ENCODE measurements around the gene RCE1. TPM values are rescaled to one million over a fixed set of nuclear protein-coding genes. Genes with fewer than 3 reads are reported as not detected.
A peak's percentile ranks its signal among the peaks of the same experiment; 100 is the strongest.

RCE1 gene
- total and polyA plus RNA-seq, 10 donors, result 10.0 to 27.9 (median 17.7) TPM

DNA sequence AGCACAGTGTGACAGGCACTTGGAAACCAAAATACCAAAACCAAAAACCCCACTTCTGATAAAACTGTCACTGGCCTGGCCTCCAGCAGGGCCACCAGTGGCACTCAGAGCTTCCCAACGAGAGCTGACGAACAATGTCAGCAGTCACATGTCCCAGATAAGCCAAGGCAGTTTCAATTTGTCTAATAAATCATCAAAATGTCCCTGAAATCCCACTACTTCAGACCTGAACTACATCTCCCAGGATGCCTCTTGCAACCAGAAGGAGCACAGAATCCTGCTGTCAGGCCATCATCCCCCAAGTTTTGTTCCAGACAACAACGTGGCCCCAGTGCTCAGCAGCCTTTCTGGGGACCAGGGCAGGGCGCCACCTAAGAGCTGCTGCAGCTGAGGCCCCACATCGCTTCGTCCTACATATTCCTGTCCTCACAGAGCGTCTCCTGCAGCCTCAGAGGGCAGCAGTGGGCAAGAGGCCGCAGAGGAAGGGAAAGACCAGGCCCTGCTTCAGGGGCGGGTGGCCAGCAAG is 38.7 kb downstream of the RCE1 start:
- peaks cover 0 to 27% (median 14%) of the 10 kb centered on the region in 6 donors for H3K4me1 ChIP-seq
- H3K4me3 ChIP-seq, result no peak overlapping the region
- 69 to 91% (median 82%) methylated on average over 3 to 9 of the region's 9 CpGs for WGBS, 5 donors
- H3K27me3 ChIP-seq (replicated peaks in 1 of 7), result peaks cover 0 to 5% (median 0%) of the 10 kb centered on the region in 7 donors
- DNase-seq, result no peak
- TF ChIP-seq POLR2A (IDR thresholded peaks at IDR 0.05), result no peak
- TF ChIP-seq, protein P1, sequence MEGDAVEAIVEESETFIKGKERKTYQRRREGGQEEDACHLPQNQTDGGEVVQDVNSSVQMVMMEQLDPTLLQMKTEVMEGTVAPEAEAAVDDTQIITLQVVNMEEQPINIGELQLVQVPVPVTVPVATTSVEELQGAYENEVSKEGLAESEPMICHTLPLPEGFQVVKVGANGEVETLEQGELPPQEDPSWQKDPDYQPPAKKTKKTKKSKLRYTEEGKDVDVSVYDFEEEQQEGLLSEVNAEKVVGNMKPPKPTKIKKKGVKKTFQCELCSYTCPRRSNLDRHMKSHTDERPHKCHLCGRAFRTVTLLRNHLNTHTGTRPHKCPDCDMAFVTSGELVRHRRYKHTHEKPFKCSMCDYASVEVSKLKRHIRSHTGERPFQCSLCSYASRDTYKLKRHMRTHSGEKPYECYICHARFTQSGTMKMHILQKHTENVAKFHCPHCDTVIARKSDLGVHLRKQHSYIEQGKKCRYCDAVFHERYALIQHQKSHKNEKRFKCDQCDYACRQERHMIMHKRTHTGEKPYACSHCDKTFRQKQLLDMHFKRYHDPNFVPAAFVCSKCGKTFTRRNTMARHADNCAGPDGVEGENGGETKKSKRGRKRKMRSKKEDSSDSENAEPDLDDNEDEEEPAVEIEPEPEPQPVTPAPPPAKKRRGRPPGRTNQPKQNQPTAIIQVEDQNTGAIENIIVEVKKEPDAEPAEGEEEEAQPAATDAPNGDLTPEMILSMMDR (IDR thresholded peaks at IDR 0.05 in 8 of 11, conservative IDR thresholded peaks at IDR 0.05 in 3 of 11), result no peak
- no peak for TF ChIP-seq POLR2AphosphoS5 (IDR thresholded peaks at IDR 0.05)
- H3K36me3 ChIP-seq, result no peaks in the 10 kb centered on the region
- intact Hi-C loops (cut with DNase I; ENCODE audit: low total_unique reads), result loop anchor here (5.0 kb wide), 1 partner anchor 190 kb away; no protein-coding TSS in a partner anchor
- no peaks in the 10 kb centered on the region for H3K9me3 ChIP-seq
- H3K27ac ChIP-seq, result no peak overlapping the region

DNA sequence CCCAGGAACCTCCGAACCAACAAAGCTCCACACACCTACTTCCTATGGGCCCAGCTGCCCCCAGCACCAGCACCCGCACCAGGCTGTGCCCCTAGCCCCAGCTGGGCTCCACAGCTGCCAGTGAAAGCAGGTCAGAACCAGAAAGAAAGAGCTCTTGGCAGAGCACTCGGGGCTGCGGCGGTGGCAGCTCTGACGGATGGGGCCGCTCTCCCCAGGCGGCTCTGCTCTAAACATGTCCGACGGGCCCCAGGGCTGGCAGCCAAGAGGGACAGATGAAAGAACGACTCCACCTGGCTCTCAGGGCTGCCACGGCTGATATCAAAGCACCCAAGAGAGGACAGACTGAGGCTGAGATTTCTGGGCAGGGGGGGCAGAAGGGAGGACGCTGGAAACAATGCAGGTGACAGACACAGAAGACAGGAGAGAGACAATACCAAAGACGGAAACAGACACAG is 39.3 kb downstream of the RCE1 start:
- H3K27ac ChIP-seq, result no peak overlapping the region
- WGBS, 5 donors, result 82 to 89% (median 88%) methylated on average over 14 of the region's 14 CpGs
- peaks cover 0 to 5% (median 0%) of the 10 kb centered on the region in 7 donors for H3K27me3 ChIP-seq (replicated peaks in 1 of 7)
- H3K4me3 ChIP-seq, result no peak overlapping the region
- intact Hi-C loops (cut with DNase I; ENCODE audit: low total_unique reads), result loop anchor here (5.0 kb wide), 1 partner anchor 190 kb away; no protein-coding TSS in a partner anchor
- no peaks in the 10 kb centered on the region for H3K36me3 ChIP-seq
- H3K9me3 ChIP-seq, result no peaks in the 10 kb centered on the region
- TF ChIP-seq POLR2AphosphoS5 (IDR thresholded peaks at IDR 0.05), result no peak
- no peak for TF ChIP-seq POLR2A (IDR thresholded peaks at IDR 0.05)
- TF ChIP-seq, protein P1 (IDR thresholded peaks at IDR 0.05 in 8 of 11, conservative IDR thresholded peaks at IDR 0.05 in 3 of 11), result no peak
- DNase-seq, result no peak
- H3K4me1 ChIP-seq, result peaks cover 0 to 27% (median 14%) of the 10 kb centered on the region in 6 donors

DNA sequence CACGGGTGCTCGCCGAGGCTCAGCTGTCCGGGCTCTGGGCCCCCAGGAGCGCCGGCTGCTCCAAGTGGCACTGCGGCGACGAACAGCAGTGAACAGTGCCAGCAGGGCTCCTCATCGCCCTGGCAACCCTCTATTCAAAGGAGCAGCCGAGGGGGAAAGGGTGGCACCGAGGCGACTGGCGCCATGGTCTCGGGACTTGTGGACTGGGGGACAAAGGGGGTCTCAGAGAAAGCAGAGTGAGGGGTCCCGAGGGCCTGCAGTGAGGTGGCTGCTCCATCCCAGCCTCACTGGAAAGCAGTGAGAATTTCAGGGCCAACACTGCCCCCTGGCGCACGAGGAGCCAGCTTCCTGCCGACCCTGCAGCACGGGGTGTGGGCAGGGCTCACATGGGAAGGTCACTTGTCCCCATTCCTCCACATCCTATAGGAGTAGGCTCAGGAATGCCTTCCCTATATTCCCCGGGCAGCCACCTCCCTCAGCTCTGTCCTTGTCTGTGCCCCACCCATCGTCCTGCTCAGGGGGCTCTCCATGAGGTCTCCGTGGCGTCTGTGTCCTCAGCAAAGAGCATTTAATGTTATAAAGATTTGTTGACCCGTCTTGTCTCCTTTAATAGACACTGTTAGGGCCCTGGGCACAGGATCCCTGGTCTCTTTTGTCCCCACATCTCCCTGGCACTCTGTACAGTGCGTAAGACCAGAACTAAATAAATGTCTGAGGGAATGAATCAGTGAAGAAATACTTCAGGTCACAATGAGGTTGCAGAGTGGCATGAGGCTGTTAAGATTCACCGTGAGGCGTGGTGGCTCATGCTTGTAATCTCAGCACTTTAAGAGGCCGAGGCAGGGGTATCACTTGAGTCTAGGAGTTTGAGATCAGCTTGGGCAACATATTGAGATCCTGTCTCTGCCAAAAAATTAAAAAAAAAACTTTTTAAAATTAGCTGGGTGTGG is 40.0 kb downstream of the RCE1 start:
- peaks cover 0 to 27% (median 14%) of the 10 kb centered on the region in 6 donors for H3K4me1 ChIP-seq
- H3K27me3 ChIP-seq (replicated peaks in 1 of 7), result peaks cover 0 to 5% (median 0%) of the 10 kb centered on the region in 7 donors
- intact Hi-C loops (cut with DNase I; ENCODE audit: low total_unique reads), result loop anchor here (5.0 kb wide), 1 partner anchor 191 kb away; no protein-coding TSS in a partner anchor
- no peak overlapping the region for H3K4me3 ChIP-seq
- H3K27ac ChIP-seq, result no peak overlapping the region
- peak; percentile 87 for DNase-seq
- H3K9me3 ChIP-seq, result no peaks in the 10 kb centered on the region
- H3K36me3 ChIP-seq, result no peaks in the 10 kb centered on the region
- 36 to 63% (median 54%) methylated on average over 27 to 29 of the region's 29 CpGs for WGBS, 5 donors
- no peak for TF ChIP-seq POLR2A (IDR thresholded peaks at IDR 0.05)
- TF ChIP-seq, protein P1 (IDR thresholded peaks at IDR 0.05 in 8 of 11, conservative IDR thresholded peaks at IDR 0.05 in 3 of 11), result peak; percentile 39 to 80 (median 71)
- peak; percentile 19 to 59 (median 34) for TF ChIP-seq POLR2AphosphoS5 (IDR thresholded peaks at IDR 0.05)

Data from spleen (tissue), 11 donors.